ENCODE data around the gene ST7.
"Not testable (repeated sequence)": the region's sequence is repeated elsewhere in the genome, so short reads cannot be mapped to it uniquely, and the experiment has no call there.

The ST7 gene

GRCh38 chr7:117017017-117017451, 63.7 kb downstream of the ST7 start:
- H3K27ac Mint-ChIP-seq, result no peak overlapping the region

GRCh38 chr7:117017702-117018266, 64.5 kb downstream of the ST7 start:
- Mint-ChIP-seq H3K27ac (no peak overlapping the region), H3K27me3 (no peaks in the 10 kb centered on the region), H3K4me1 (ENCODE audit: low read depth) (peaks cover 38% of the 10 kb centered on the region), H3K9me3 (no peaks in the 10 kb centered on the region), H3K36me3 (ENCODE audit: low read depth) (no peaks in the 10 kb centered on the region), H3K4me3 (no peak overlapping the region)

More at GRCh38 chr7:117017017-117017451, 63.7 kb downstream of the ST7 start:
- H3K36me3 Mint-ChIP-seq (ENCODE audit: low read depth), result no peaks in the 10 kb centered on the region
- H3K4me3 Mint-ChIP-seq, result no peak overlapping the region
- H3K4me1 Mint-ChIP-seq (ENCODE audit: low read depth), result peaks cover 43% of the 10 kb centered on the region
- no peaks in the 10 kb centered on the region for H3K9me3 Mint-ChIP-seq
- no peaks in the 10 kb centered on the region for H3K27me3 Mint-ChIP-seq

- Mint-ChIP-seq H3K4me1 (ENCODE audit: low read depth) (peaks cover 45% of the 10 kb centered on the region), H3K27me3 (no peaks in the 10 kb centered on the region), H3K27ac (no peak overlapping the region), H3K4me3 (no peak overlapping the region), H3K9me3 (no peaks in the 10 kb centered on the region), H3K36me3 (ENCODE audit: low read depth) (no peaks in the 10 kb centered on the region)
Measured at GRCh38 chr7:117018713-117019112, 65.4 kb downstream of the ST7 start.

GRCh38 chr7:117019287-117019686, 66.0 kb downstream of the ST7 start:
- no peaks in the 10 kb centered on the region for H3K9me3 Mint-ChIP-seq
- H3K4me3 Mint-ChIP-seq, result no peak overlapping the region
- no peaks in the 10 kb centered on the region for H3K27me3 Mint-ChIP-seq
- no peak overlapping the region for H3K27ac Mint-ChIP-seq
- H3K36me3 Mint-ChIP-seq (ENCODE audit: low read depth), result no peaks in the 10 kb centered on the region
- peaks cover 43% of the 10 kb centered on the region for H3K4me1 Mint-ChIP-seq (ENCODE audit: low read depth)

- no peaks in the 10 kb centered on the region for H3K27me3 Mint-ChIP-seq
- H3K9me3 Mint-ChIP-seq, result no peaks in the 10 kb centered on the region
- H3K4me3 Mint-ChIP-seq, result no peak overlapping the region
- H3K36me3 Mint-ChIP-seq (ENCODE audit: low read depth), result no peaks in the 10 kb centered on the region
- H3K27ac Mint-ChIP-seq, result no peak overlapping the region
- H3K4me1 Mint-ChIP-seq (ENCODE audit: low read depth), result peaks cover 43% of the 10 kb centered on the region
Measured at GRCh38 chr7:117019786-117020590, 66.7 kb downstream of the ST7 start.

- Mint-ChIP-seq H3K27ac (no peak overlapping the region), H3K27me3 (no peaks in the 10 kb centered on the region), H3K9me3 (no peaks in the 10 kb centered on the region), H3K4me3 (no peak overlapping the region), H3K4me1 (ENCODE audit: low read depth) (peaks cover 43% of the 10 kb centered on the region), H3K36me3 (ENCODE audit: low read depth) (no peaks in the 10 kb centered on the region)
Measured at GRCh38 chr7:117020591-117020973, 67.3 kb downstream of the ST7 start.

GRCh38 chr7:117021366-117021765, 68.1 kb downstream of the ST7 start:
- Mint-ChIP-seq H3K27me3 (no peaks in the 10 kb centered on the region), H3K27ac (no peak overlapping the region), H3K9me3 (no peaks in the 10 kb centered on the region), H3K36me3 (ENCODE audit: low read depth) (no peaks in the 10 kb centered on the region), H3K4me3 (no peak overlapping the region), H3K4me1 (ENCODE audit: low read depth) (peaks cover 37% of the 10 kb centered on the region)

- Mint-ChIP-seq H3K36me3 (ENCODE audit: low read depth) (no peaks in the 10 kb centered on the region), H3K4me3 (no peak overlapping the region), H3K4me1 (ENCODE audit: low read depth) (peaks cover 32% of the 10 kb centered on the region), H3K9me3 (no peaks in the 10 kb centered on the region), H3K27me3 (no peaks in the 10 kb centered on the region), H3K27ac (no peak overlapping the region)
Measured at GRCh38 chr7:117021986-117022385, 68.7 kb downstream of the ST7 start.

- no peak overlapping the region for H3K4me3 Mint-ChIP-seq
- no peak overlapping the region for H3K27ac Mint-ChIP-seq
- H3K27me3 Mint-ChIP-seq, result no peaks in the 10 kb centered on the region
- H3K9me3 Mint-ChIP-seq, result no peaks in the 10 kb centered on the region
- peaks cover 26% of the 10 kb centered on the region for H3K4me1 Mint-ChIP-seq (ENCODE audit: low read depth)
- no peaks in the 10 kb centered on the region for H3K36me3 Mint-ChIP-seq (ENCODE audit: low read depth)
Measured at GRCh38 chr7:117023325-117023854, 70.1 kb downstream of the ST7 start.

- no peaks in the 10 kb centered on the region for H3K36me3 Mint-ChIP-seq (ENCODE audit: low read depth)
- no peaks in the 10 kb centered on the region for H3K27me3 Mint-ChIP-seq
- no peak overlapping the region for H3K27ac Mint-ChIP-seq
- peaks cover 26% of the 10 kb centered on the region for H3K4me1 Mint-ChIP-seq (ENCODE audit: low read depth)
- H3K9me3 Mint-ChIP-seq, result no peaks in the 10 kb centered on the region
- no peak overlapping the region for H3K4me3 Mint-ChIP-seq
Measured at GRCh38 chr7:117024811-117025210, 71.5 kb downstream of the ST7 start.

GRCh38 chr7:117025891-117026290, 72.6 kb downstream of the ST7 start:
- Mint-ChIP-seq H3K4me3 (no peak overlapping the region), H3K36me3 (ENCODE audit: low read depth) (no peaks in the 10 kb centered on the region), H3K27me3 (no peaks in the 10 kb centered on the region), H3K9me3 (peaks cover 5% of the 10 kb centered on the region), H3K27ac (no peak overlapping the region), H3K4me1 (ENCODE audit: low read depth) (peaks cover 26% of the 10 kb centered on the region)

- not testable (repeated sequence) for H3K36me3 Mint-ChIP-seq (ENCODE audit: low read depth); H3K4me1 Mint-ChIP-seq (ENCODE audit: low read depth); H3K4me3 Mint-ChIP-seq; H3K27me3 Mint-ChIP-seq; H3K27ac Mint-ChIP-seq; H3K9me3 Mint-ChIP-seq
Measured at GRCh38 chr7:117030346-117030745, 77.0 kb downstream of the ST7 start.

GRCh38 chr7:117030793-117031192, 77.5 kb downstream of the ST7 start:
- not testable (repeated sequence) for H3K27me3 Mint-ChIP-seq; H3K4me1 Mint-ChIP-seq (ENCODE audit: low read depth); H3K4me3 Mint-ChIP-seq; H3K36me3 Mint-ChIP-seq (ENCODE audit: low read depth); H3K27ac Mint-ChIP-seq; H3K9me3 Mint-ChIP-seq

- H3K36me3 Mint-ChIP-seq (ENCODE audit: low read depth), result no peaks in the 10 kb centered on the region
- H3K27ac Mint-ChIP-seq, result no peak overlapping the region
- H3K27me3 Mint-ChIP-seq, result no peaks in the 10 kb centered on the region
- H3K9me3 Mint-ChIP-seq, result peaks cover 5% of the 10 kb centered on the region
- H3K4me1 Mint-ChIP-seq (ENCODE audit: low read depth), result no peaks in the 10 kb centered on the region
- H3K4me3 Mint-ChIP-seq, result no peak overlapping the region
Measured at GRCh38 chr7:117032810-117033209, 79.5 kb downstream of the ST7 start.

GRCh38 chr7:117034851-117035464, 81.7 kb downstream of the ST7 start:
- H3K9me3 Mint-ChIP-seq, result peaks cover 5% of the 10 kb centered on the region
- H3K4me1 Mint-ChIP-seq (ENCODE audit: low read depth), result no peaks in the 10 kb centered on the region
- H3K4me3 Mint-ChIP-seq, result no peak overlapping the region
- no peaks in the 10 kb centered on the region for H3K27me3 Mint-ChIP-seq
- no peak overlapping the region for H3K27ac Mint-ChIP-seq
- H3K36me3 Mint-ChIP-seq (ENCODE audit: low read depth), result no peaks in the 10 kb centered on the region
